Iris pigment epithelial cell (primary cell): Measurements from ENCODE around the gene PCDHB15.
A peak's percentile ranks its signal among the peaks of the same experiment; 100 is the strongest.
"Not testable (repeated sequence)": the region's sequence is repeated elsewhere in the genome, so short reads cannot be mapped to it uniquely, and the experiment has no call there.

ENCODE experiments used
- DNase-seq: peaks from one replicate; pipeline ENCODE4 v3.0.0-alpha.2; 2011; ENCODE audit warnings: low read depth

The PCDHB15 gene

GRCh38 chr5:141245250-141245717 is at the start of gene PCDHB15:
Gene PCDHB15, plus strand, starts transcription at chr5:141245395. Its CDS starts 184 bp downstream, at chr5:141245579.
- DNase-seq: no peak

- DNase-seq: no peak
Observed at GRCh38 chr5:141196363-141196762, 48.8 kb upstream of the PCDHB15 start.

GRCh38 chr5:141199359-141200235 is 45.6 kb upstream of the PCDHB15 start, which contains the start of gene PCDHB11:
Gene PCDHB11, plus strand, starts transcription at chr5:141199627. Its CDS starts 148 bp downstream, at chr5:141199775.
- DNase-seq: no peak

GRCh38 chr5:141201126-141201525 is 44.1 kb upstream of the PCDHB15 start:
- not testable (repeated sequence) for DNase-seq

GRCh38 chr5:141201646-141202045 is 43.5 kb upstream of the PCDHB15 start:
- DNase-seq: not testable (repeated sequence)

GRCh38 chr5:141208478-141208877 is 36.7 kb upstream of the PCDHB15 start, which contains the start of gene PCDHB12:
Gene PCDHB12, plus strand, starts transcription at chr5:141208719. Its CDS starts 189 bp downstream, at chr5:141208908.
- no peak for DNase-seq

- not testable (repeated sequence) for DNase-seq
Observed at GRCh38 chr5:141210281-141210680, 34.9 kb upstream of the PCDHB15 start.

- not testable (repeated sequence) for DNase-seq
Observed at GRCh38 chr5:141210849-141211248, 34.3 kb upstream of the PCDHB15 start.

GRCh38 chr5:141213656-141214339 is 31.4 kb upstream of the PCDHB15 start, which contains the start of gene PCDHB13:
Gene PCDHB13, plus strand, starts transcription at chr5:141213919. Its CDS starts 205 bp downstream, at chr5:141214124.
- DNase-seq: peak; percentile 25

- DNase-seq: not testable (repeated sequence)
Observed at GRCh38 chr5:141214583-141214982, 30.6 kb upstream of the PCDHB15 start.

GRCh38 chr5:141215504-141215903 is 29.7 kb upstream of the PCDHB15 start:
- DNase-seq: not testable (repeated sequence)

GRCh38 chr5:141216035-141216434 is 29.2 kb upstream of the PCDHB15 start:
- not testable (repeated sequence) for DNase-seq

- peak; percentile 28 for DNase-seq
Observed at GRCh38 chr5:141223112-141223783, 21.9 kb upstream of the PCDHB15 start, which contains the start of gene PCDHB14. Gene PCDHB14, plus strand, starts transcription at chr5:141223343. Its CDS starts 163 bp downstream, at chr5:141223506.

- not testable (repeated sequence) for DNase-seq
Observed at GRCh38 chr5:141224844-141225243, 20.4 kb upstream of the PCDHB15 start.

- DNase-seq: not testable (repeated sequence)
Observed at GRCh38 chr5:141225421-141225820, 19.8 kb upstream of the PCDHB15 start.

GRCh38 chr5:141234109-141234667 is 11.0 kb upstream of the PCDHB15 start:
- no peak for DNase-seq

- not testable (repeated sequence) for DNase-seq
Observed at GRCh38 chr5:141235922-141236321, 9.3 kb upstream of the PCDHB15 start.

GRCh38 chr5:141236516-141237313 is 8.5 kb upstream of the PCDHB15 start:
- DNase-seq: no peak

- DNase-seq: no peak
Observed at GRCh38 chr5:141241496-141241895, 3.7 kb upstream of the PCDHB15 start.

- DNase-seq: not testable (repeated sequence)
Observed at GRCh38 chr5:141246971-141247370, 1.8 kb downstream of the PCDHB15 start.
